DND-41 (cell line): ENCODE results near the gene SLBP.

Experiments used
- ATAC-seq: fragments of 200-7000 bp; cut with Tn5 transposase; 3 replicates; pipeline ENCODE4 v1.9.1; 2021; ENCODE audit warnings: low read depth; ENCODE audit not compliant: insufficient read depth
- DNase-seq: peaks from one replicate; pipeline ENCODE4 v3.0.0-alpha.2; 2020
- H2AFZ ChIP-seq: 2 replicates; pipeline ENCODE4 v1.6.0; 2012; ENCODE audit warnings: low read depth, low read length
- H3K27ac ChIP-seq: 2 replicates; pipeline ENCODE4 v1.5.1; 2012; ENCODE audit warnings: low read length, inconsistent platforms
- H3K27me3 ChIP-seq: fragments of 200-600 bp; sonication (generic); 2 replicates; pipeline ENCODE4 v1.6.0; 2012; ENCODE audit warnings: low read length, mild to moderate bottlenecking, inconsistent platforms; ENCODE audit not compliant: insufficient read depth, poor library complexity
- H3K36me3 ChIP-seq: 2 replicates; pipeline ENCODE4 v1.5.1; 2012; ENCODE audit warnings: low read length, inconsistent platforms; ENCODE audit not compliant: insufficient read depth
- H3K4me1 ChIP-seq: 2 replicates; pipeline ENCODE4 v1.5.1; 2012; ENCODE audit warnings: mild to moderate bottlenecking, low read length; ENCODE audit not compliant: insufficient read depth
- H3K4me2 ChIP-seq: 2 replicates; pipeline ENCODE4 v1.6.0; 2012; ENCODE audit warnings: mild to moderate bottlenecking, moderate library complexity, low read length, inconsistent platforms; ENCODE audit not compliant: insufficient read depth
- H3K4me3 ChIP-seq, 2 experiments: fragments of 200-600 bp in 1 of 2; shearing (Covaris generic) in 1 of 2; 2 replicates each; pipeline ENCODE4 v1.5.1; 2012 to 2016; ENCODE audit warnings: inconsistent platforms in 2 of 2, low read length in 2 of 2, mild to moderate bottlenecking in 2 of 2, low read depth in 1 of 2, moderate library complexity in 1 of 2
- H3K79me2 ChIP-seq: 2 replicates; pipeline ENCODE4 v1.6.0; 2012; ENCODE audit warnings: low read length, inconsistent platforms; ENCODE audit not compliant: insufficient read depth
- H3K9ac ChIP-seq: 2 replicates; pipeline ENCODE4 v1.6.0; 2012; ENCODE audit warnings: low read depth, mild to moderate bottlenecking, inconsistent platforms, low read length, moderate library complexity
- H3K9me3 ChIP-seq: 2 replicates; pipeline ENCODE4 v1.5.1; 2012; ENCODE audit warnings: low read length, moderate library complexity, mild to moderate bottlenecking, inconsistent platforms; ENCODE audit not compliant: insufficient read depth, severe bottlenecking
- H4K20me1 ChIP-seq: 2 replicates; pipeline ENCODE4 v1.6.0; 2012; ENCODE audit warnings: low read length; ENCODE audit not compliant: insufficient read depth
- EZH2 ChIP-seq: IDR thresholded peaks from 3 replicates; pipeline ENCODE4 v1.6.1; 2012; ENCODE audit warnings: borderline replicate concordance, low read depth, mild to moderate bottlenecking, moderate library complexity, low read length, inconsistent platforms; ENCODE audit not compliant: severe bottlenecking
- TF ChIP-seq, protein P1 (sequence below): IDR thresholded peaks from 2 replicates; pipeline ENCODE4 v1.5.1; 2012; ENCODE audit warnings: borderline replicate concordance, low read length, moderate library complexity, mild to moderate bottlenecking; ENCODE audit not compliant: poor library complexity, severe bottlenecking; ENCODE audit errors: extremely low read depth

SLBP gene

DNA sequence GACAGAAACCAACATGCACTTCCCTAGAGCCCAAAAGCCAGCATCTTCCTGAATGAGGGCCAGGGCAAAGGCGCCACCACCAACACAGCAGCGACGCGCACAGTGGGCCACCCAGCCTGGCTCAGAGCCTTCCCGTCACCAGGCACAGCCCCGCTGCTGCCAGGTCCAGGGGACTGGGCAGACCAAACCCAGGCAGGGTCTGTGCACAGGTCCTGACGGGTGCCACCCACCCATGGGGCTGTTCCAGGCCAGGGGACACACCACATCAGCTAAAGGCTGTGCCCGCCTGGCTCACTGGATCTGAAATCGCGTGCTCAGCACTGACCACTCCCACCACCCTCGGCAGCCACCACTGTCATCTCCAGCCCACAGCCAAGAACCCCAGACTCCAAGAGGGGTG, 41.8 kb downstream of the SLBP start:
- Histone ChIP-seq H3K9ac (no peak overlapping the region), H3K4me1 (no peaks in the 10 kb centered on the region), H4K20me1 (no peaks in the 10 kb centered on the region), H3K27me3 (no peaks in the 10 kb centered on the region), H3K4me2 (no peak overlapping the region), H3K4me3 (no peak overlapping the region), H3K27ac (no peak overlapping the region), H2AFZ (no peak overlapping the region), H3K9me3 (no peaks in the 10 kb centered on the region), H3K79me2 (no peaks in the 10 kb centered on the region), H3K36me3 (no peaks in the 10 kb centered on the region)
- no peak for TF ChIP-seq EZH2
- DNase-seq (no peak), ATAC-seq (no peak)

DNA sequence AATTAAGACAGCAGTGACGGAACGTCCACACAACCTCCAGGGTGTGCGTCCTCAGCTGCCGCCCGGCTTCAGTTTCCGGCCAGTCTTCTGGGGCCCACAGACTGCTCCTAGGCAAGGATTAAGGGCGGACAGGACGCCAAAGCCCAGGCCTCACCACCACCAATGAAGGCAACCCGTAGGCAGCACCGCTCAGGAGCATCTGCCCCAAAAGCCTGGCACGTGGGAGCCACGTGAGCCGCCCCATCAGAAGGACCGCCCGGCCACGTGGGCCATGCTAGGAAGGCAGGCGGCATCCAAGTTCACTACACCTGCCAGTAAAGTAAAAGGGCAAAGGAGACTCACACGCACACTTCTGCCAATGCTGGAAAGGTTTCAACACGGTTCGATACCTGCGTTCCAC, 42.3 kb downstream of the SLBP start:
- ATAC-seq = no peak
- H3K9ac ChIP-seq = no peak overlapping the region
- no peaks in the 10 kb centered on the region for H3K79me2 ChIP-seq
- no peak overlapping the region for H2AFZ ChIP-seq
- TF ChIP-seq, protein P1, sequence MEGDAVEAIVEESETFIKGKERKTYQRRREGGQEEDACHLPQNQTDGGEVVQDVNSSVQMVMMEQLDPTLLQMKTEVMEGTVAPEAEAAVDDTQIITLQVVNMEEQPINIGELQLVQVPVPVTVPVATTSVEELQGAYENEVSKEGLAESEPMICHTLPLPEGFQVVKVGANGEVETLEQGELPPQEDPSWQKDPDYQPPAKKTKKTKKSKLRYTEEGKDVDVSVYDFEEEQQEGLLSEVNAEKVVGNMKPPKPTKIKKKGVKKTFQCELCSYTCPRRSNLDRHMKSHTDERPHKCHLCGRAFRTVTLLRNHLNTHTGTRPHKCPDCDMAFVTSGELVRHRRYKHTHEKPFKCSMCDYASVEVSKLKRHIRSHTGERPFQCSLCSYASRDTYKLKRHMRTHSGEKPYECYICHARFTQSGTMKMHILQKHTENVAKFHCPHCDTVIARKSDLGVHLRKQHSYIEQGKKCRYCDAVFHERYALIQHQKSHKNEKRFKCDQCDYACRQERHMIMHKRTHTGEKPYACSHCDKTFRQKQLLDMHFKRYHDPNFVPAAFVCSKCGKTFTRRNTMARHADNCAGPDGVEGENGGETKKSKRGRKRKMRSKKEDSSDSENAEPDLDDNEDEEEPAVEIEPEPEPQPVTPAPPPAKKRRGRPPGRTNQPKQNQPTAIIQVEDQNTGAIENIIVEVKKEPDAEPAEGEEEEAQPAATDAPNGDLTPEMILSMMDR = no peak
- no peak for TF ChIP-seq EZH2
- DNase-seq = no peak
- no peaks in the 10 kb centered on the region for H3K36me3 ChIP-seq
- no peak overlapping the region for H3K27ac ChIP-seq
- H4K20me1 ChIP-seq = no peaks in the 10 kb centered on the region
- no peaks in the 10 kb centered on the region for H3K4me1 ChIP-seq
- no peaks in the 10 kb centered on the region for H3K27me3 ChIP-seq
- no peaks in the 10 kb centered on the region for H3K9me3 ChIP-seq
- H3K4me2 ChIP-seq = no peak overlapping the region
- H3K4me3 ChIP-seq = no peak overlapping the region

DNA sequence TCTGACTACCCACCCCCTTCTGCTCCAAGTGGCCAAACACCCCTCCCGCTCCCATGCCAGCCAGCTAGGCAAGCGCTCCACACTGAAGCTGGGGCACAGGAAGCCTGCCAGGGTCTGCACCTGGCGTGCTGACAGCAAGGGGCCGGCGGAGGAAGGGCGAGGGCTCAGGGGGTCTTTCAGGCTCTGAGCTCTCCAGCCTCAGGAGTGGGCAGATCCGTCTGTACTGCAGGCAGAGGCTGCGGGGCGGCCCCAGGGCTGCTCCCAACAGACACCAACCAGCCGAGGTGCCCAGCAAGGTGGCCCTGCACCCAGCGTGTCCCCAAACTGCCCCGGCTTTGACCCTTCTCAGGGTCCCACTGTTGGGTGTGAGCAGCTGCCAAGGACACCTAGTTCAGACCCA, 42.8 kb downstream of the SLBP start:
- H3K36me3 ChIP-seq = no peaks in the 10 kb centered on the region
- H3K9me3 ChIP-seq = no peaks in the 10 kb centered on the region
- no peak overlapping the region for H3K9ac ChIP-seq
- no peaks in the 10 kb centered on the region for H3K27me3 ChIP-seq
- H3K4me3 ChIP-seq = no peak overlapping the region
- H3K4me1 ChIP-seq = no peaks in the 10 kb centered on the region
- no peaks in the 10 kb centered on the region for H4K20me1 ChIP-seq
- H3K4me2 ChIP-seq = no peak overlapping the region
- H2AFZ ChIP-seq = no peak overlapping the region
- no peaks in the 10 kb centered on the region for H3K79me2 ChIP-seq
- TF ChIP-seq, protein P1 = no peak
- ATAC-seq (no peak), DNase-seq (no peak)
- H3K27ac ChIP-seq = no peak overlapping the region

DNA sequence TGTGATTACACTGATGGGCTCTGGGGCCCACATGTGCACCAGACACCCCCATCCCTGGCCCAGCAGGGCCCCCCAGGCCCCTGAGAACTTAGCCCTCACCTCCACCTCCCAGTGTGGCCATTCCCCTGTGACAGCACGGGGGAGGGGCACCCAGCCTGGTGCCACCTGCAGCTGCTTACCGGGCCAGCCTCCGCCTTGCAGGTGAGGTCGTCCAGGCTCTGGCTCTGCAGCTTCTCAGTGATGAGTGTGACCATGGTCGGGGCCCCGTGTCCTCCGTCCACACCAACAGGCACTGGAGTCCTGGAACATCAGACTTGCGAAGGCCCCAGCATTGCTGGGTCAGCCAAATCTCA, 43.7 kb downstream of the SLBP start:
- no peak overlapping the region for H3K4me3 ChIP-seq
- H3K36me3 ChIP-seq = no peaks in the 10 kb centered on the region
- no peaks in the 10 kb centered on the region for H3K27me3 ChIP-seq
- no peak overlapping the region for H3K27ac ChIP-seq
- TF ChIP-seq, protein P1 = no peak
- no peak for TF ChIP-seq EZH2
- no peak overlapping the region for H3K4me2 ChIP-seq
- ATAC-seq (no peak), DNase-seq (no peak)
- H3K9me3 ChIP-seq = no peaks in the 10 kb centered on the region
- H2AFZ ChIP-seq = no peak overlapping the region
- no peaks in the 10 kb centered on the region for H3K4me1 ChIP-seq
- H3K9ac ChIP-seq = no peak overlapping the region
- no peaks in the 10 kb centered on the region for H4K20me1 ChIP-seq
- no peaks in the 10 kb centered on the region for H3K79me2 ChIP-seq
